HL-60 (cell line): ENCODE data around the gene VCPKMT.

Experiments
- DNase-seq, 2 experiments: peaks; one replicate each; pipeline ENCODE4 v3.0.0-alpha.2; 2010 to 2020; ENCODE audit warnings: low read depth in 1 of 2, low spot score in 1 of 2
- H3K27ac ChIP-seq: fragments of 250-450 bp; sonication (Bioruptor Pico); replicated peaks from 2 replicates; pipeline ENCODE4 v1.5.1; 2020; ENCODE audit warnings: mild to moderate bottlenecking, moderate library complexity
- H3K27me3 ChIP-seq: fragments of 250-450 bp; sonication (Bioruptor Pico); 2 replicates; pipeline ENCODE4 v1.5.1; 2021; ENCODE audit warnings: mild to moderate bottlenecking, moderate library complexity; ENCODE audit not compliant: insufficient read depth, poor library complexity, severe bottlenecking
- H3K4me3 ChIP-seq: replicated peaks from 2 replicates; pipeline ENCODE4 v1.5.1; 2011; ENCODE audit warnings: mild to moderate bottlenecking, control low read depth, low read length; ENCODE audit not compliant: insufficient read depth
- GABPA ChIP-seq: IDR thresholded peaks from 2 replicates; pipeline ENCODE4 v1.6.1; 2012; ENCODE audit warnings: low read depth
- POLR2AphosphoS5 ChIP-seq: IDR thresholded peaks from 2 replicates; pipeline ENCODE4 v1.6.1; 2012; ENCODE audit warnings: low read depth
- SPI1 ChIP-seq: IDR thresholded peaks from 2 replicates; pipeline ENCODE4 v1.6.1; 2012; ENCODE audit warnings: low read depth, mild to moderate bottlenecking, borderline replicate concordance
- TF ChIP-seq, protein P1 (sequence below): IDR thresholded peaks from 2 replicates; pipeline ENCODE4 v1.6.1; 2012; ENCODE audit warnings: low read depth; ENCODE audit not compliant: insufficient replicate concordance
- TF ChIP-seq, protein P2 (sequence below): IDR thresholded peaks from one replicate; pipeline ENCODE4 v1.5.1; 2011; ENCODE audit warnings: low read length, control low read depth, inconsistent platforms; ENCODE audit not compliant: insufficient read depth

Gene VCPKMT

DNA sequence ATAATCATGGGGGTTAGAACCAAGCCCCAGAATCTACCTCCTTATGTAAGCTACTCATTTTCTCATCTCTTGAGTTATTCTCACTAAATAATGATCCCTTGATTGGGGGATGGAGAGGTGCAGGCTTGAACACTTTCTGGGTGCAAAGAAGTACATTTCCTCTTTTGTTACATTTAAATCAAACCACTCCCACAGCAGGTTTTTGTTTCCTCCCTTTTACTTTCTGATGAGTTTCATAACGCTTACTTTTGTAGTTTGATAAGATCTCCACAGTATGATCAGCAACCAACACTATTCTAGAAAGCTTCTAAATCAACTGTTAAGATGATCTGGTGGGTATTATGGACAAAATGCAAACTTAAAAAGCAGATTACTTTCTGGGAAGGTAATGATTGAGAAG lies 20.5 kb downstream of the VCPKMT start:
- TF ChIP-seq, protein P1, sequence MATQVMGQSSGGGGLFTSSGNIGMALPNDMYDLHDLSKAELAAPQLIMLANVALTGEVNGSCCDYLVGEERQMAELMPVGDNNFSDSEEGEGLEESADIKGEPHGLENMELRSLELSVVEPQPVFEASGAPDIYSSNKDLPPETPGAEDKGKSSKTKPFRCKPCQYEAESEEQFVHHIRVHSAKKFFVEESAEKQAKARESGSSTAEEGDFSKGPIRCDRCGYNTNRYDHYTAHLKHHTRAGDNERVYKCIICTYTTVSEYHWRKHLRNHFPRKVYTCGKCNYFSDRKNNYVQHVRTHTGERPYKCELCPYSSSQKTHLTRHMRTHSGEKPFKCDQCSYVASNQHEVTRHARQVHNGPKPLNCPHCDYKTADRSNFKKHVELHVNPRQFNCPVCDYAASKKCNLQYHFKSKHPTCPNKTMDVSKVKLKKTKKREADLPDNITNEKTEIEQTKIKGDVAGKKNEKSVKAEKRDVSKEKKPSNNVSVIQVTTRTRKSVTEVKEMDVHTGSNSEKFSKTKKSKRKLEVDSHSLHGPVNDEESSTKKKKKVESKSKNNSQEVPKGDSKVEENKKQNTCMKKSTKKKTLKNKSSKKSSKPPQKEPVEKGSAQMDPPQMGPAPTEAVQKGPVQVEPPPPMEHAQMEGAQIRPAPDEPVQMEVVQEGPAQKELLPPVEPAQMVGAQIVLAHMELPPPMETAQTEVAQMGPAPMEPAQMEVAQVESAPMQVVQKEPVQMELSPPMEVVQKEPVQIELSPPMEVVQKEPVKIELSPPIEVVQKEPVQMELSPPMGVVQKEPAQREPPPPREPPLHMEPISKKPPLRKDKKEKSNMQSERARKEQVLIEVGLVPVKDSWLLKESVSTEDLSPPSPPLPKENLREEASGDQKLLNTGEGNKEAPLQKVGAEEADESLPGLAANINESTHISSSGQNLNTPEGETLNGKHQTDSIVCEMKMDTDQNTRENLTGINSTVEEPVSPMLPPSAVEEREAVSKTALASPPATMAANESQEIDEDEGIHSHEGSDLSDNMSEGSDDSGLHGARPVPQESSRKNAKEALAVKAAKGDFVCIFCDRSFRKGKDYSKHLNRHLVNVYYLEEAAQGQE: no peak
- peak; percentile 70; the same call in 1 of the 2 replicates for TF ChIP-seq SPI1
- DNase-seq: no peak
- Histone ChIP-seq H3K27ac (no peak overlapping the region), H3K4me3 (no peak overlapping the region), H3K27me3 (no peaks in the 10 kb centered on the region)

DNA sequence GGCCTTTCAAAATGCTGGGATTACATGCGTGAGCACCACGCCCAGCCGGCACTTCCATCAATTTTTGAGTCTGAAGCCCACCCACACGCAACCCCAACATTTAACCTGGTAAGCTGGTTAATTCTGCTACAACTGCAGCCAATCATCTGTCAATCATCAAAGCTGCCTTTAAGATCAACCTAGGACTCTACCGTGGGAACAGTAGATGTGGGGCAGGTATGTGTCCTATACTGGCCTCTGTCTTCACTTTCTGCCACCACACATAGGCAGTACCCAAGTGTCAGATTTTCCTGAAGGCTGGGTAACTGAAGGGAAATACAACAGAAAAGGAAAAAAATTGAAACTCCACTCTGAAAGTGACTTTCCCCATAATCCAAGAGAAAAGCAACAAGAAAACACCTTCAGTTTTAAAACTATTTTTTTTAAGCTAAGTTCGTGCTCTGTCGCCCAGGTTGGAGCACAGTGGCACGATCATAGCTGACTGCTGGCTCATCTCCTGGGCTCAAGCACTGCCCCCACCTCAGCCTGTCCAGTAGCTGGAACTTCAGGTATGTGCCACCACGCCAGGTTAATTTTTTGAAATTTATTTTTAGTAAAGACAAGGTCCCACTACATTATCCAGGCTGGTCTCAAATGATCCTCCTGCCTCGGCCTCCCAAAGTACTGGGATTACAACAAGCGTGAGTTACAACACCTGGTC lies 22.2 kb downstream of the VCPKMT start:
- TF ChIP-seq, protein P2, sequence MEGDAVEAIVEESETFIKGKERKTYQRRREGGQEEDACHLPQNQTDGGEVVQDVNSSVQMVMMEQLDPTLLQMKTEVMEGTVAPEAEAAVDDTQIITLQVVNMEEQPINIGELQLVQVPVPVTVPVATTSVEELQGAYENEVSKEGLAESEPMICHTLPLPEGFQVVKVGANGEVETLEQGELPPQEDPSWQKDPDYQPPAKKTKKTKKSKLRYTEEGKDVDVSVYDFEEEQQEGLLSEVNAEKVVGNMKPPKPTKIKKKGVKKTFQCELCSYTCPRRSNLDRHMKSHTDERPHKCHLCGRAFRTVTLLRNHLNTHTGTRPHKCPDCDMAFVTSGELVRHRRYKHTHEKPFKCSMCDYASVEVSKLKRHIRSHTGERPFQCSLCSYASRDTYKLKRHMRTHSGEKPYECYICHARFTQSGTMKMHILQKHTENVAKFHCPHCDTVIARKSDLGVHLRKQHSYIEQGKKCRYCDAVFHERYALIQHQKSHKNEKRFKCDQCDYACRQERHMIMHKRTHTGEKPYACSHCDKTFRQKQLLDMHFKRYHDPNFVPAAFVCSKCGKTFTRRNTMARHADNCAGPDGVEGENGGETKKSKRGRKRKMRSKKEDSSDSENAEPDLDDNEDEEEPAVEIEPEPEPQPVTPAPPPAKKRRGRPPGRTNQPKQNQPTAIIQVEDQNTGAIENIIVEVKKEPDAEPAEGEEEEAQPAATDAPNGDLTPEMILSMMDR: no peak
- no peak for TF ChIP-seq SPI1
- TF ChIP-seq, protein P1: no peak
- TF ChIP-seq POLR2AphosphoS5: no peak
- TF ChIP-seq GABPA: no peak
- Histone ChIP-seq H3K27ac (no peak overlapping the region), H3K27me3 (no peaks in the 10 kb centered on the region), H3K4me3 (no peak overlapping the region)
- no peak for DNase-seq

DNA sequence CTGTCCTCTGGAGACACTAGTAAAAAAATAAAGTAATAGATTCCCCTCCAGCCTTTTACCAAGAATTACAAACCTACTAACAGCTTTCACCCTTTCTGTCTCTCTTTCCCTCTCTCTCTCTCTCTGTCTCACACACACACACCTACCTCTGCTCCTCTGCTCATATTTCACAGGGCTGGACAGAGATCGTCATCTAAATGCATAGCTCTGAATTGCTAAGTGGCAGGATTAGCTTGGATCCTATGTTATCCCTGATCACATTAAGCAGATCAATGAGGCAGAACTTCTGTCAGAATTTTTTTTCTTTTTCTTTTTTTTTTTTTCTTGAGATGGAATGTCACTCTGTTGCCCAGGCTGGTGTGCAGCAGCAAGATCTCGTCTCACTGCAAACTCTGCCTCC lies 22.9 kb downstream of the VCPKMT start:
- no peak overlapping the region for H3K4me3 ChIP-seq
- no peaks in the 10 kb centered on the region for H3K27me3 ChIP-seq
- H3K27ac ChIP-seq: no peak overlapping the region
- no peak for TF ChIP-seq POLR2AphosphoS5
- no peak for TF ChIP-seq GABPA
- TF ChIP-seq SPI1: no peak
- TF ChIP-seq, protein P1: no peak
- TF ChIP-seq, protein P2: no peak
- DNase-seq: no peak
